Thyroid gland (tissue), 4 donors: Measurements from ENCODE around the gene MAML3. TPM values are rescaled to one million over a fixed set of nuclear protein-coding genes. Genes with fewer than 3 reads are reported as not detected.

ENCODE experiments used
- DNase-seq, 2 donors: peaks; one replicate each; pipeline ENCODE4 v3.0.0-alpha.2; 2019
- H3K27ac ChIP-seq, 3 donors: fragments of 200-600 bp; sonication (generic); 1 replicate in 2 of 3; 2 replicates in 1 of 3; pipeline ENCODE4 v1.5.1; 2016 to 2019; ENCODE audit warnings: mild to moderate bottlenecking in 1 of 3, moderate library complexity in 1 of 3
- H3K27me3 ChIP-seq: fragments of 200-600 bp; sonication (generic); one replicate; pipeline ENCODE4 v1.5.1; 2019
- H3K36me3 ChIP-seq, 2 donors: fragments of 200-600 bp; sonication (generic); one replicate each; pipeline ENCODE4 v1.5.1; 2016 to 2019
- H3K4me1 ChIP-seq, 2 donors: fragments of 200-600 bp; sonication (generic); one replicate each; pipeline ENCODE4 v1.5.1; 2017 to 2019
- H3K4me3 ChIP-seq, 3 donors: fragments of 200-600 bp; sonication (generic); replicated peaks in 1 of 3; 1 replicate in 2 of 3; 2 replicates in 1 of 3; pipeline ENCODE4 v1.5.1; 2016; ENCODE audit warnings: mild to moderate bottlenecking in 1 of 3
- H3K9me3 ChIP-seq: fragments of 200-600 bp; sonication (generic); one replicate; pipeline ENCODE4 v1.5.1; 2017
- POLR2A ChIP-seq, 2 donors: fragments of 450-650 bp; IDR thresholded peaks; one replicate each; pipeline ENCODE4 v1.6.1; 2017; ENCODE audit warnings: antibody characterized with exemption in 2 of 2, mild to moderate bottlenecking in 2 of 2, moderate library complexity in 1 of 2
- WGBS, 2 donors: methylation state at CpG; one replicate each; pipeline ENCODE4 v1.1.5; 2017; 5-methylcytosine and 5-hydroxymethylcytosine counted together
- intact Hi-C: fragments of 100-400 bp; cut with DNase I; formaldehyde crosslinking; loops from one replicate; pipeline ENCODE4 v1.15.1; 2023
- total RNA-seq, 4 donors: library from RNA; depleted of rRNA; stranded (reverse); fragments of >200 nt; gene quantifications; one replicate each; pipeline ENCODE4 v1.2.3, GENCODE V29; 2016
- TF ChIP-seq, protein P1 (sequence below), 6 experiments: fragments of 200-600 bp in 3 of 6; fragments of 450-650 bp in 3 of 6; sonication (generic) in 3 of 6; IDR thresholded peaks; one replicate each; pipeline ENCODE4 v1.5.1; 2016 to 2019; ENCODE audit warnings: antibody characterized with exemption in 6 of 6, mild to moderate bottlenecking in 2 of 6, inconsistent platforms in 1 of 6, moderate library complexity in 1 of 6

Gene MAML3
- 10 to 100 TPM in 2 of 4 donors, 1 to 10 TPM in 2; 5.7 to 14.1 (median 11.4) TPM for total RNA-seq

DNA sequence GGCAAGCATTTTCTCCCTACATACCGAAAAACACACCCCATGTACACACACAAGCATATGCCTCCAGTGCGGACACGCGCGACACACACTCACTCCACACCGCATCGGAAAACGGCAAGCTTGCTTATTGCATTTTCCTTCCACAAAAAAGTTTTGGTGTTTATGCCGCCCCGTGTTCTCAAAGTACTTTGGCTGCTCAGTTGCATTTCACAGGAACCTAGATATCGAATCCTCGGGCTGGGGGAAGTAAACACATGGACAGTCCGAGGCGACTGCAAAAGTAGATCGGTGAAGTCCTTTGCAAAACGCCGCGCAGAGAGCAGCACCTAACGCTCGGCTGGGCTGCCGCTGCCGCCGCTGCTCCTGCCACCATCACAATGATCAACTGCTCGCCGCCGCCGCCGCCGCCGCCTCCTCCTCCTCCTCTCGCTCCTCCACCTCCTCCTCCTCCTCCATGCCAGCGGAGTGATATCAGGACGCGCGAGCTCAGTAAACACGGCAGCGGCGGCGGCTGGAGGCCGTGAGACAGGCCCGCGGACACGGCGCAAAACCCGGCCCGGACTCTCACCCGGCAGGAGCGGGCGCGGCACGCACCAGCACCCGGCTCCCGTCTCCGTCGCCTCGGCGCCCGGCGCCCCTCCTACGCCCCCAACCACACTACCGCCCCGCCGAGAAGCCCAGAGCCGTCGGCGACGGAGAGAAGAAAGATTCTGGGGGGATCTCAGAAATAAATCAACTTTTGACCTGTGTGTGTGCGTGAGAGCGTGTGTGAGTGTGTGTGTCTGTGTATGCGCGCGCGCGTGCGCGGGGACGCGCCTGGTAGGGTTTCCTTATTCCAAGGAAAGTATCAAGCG lies at the start of gene MAML3:
Gene MAML3 (minus strand): TSS at position 467 of the 854 bp plus-strand sequence. CDS start 857 bp downstream, outside the sequence.
- peak within 1 kb of the TSS; percentile 98 to 100 (median 98) for H3K27ac ChIP-seq
- no peaks in the 10 kb centered on the region for H3K9me3 ChIP-seq
- H3K4me3 ChIP-seq: peak within 1 kb of the TSS; percentile 85 to 91 (median 89)
- peak; percentile 95 to 97 for DNase-seq
- 1% methylated on average over 64 to 68 of the region's 79 CpGs for WGBS, 2 donors
- TF ChIP-seq, protein P1, sequence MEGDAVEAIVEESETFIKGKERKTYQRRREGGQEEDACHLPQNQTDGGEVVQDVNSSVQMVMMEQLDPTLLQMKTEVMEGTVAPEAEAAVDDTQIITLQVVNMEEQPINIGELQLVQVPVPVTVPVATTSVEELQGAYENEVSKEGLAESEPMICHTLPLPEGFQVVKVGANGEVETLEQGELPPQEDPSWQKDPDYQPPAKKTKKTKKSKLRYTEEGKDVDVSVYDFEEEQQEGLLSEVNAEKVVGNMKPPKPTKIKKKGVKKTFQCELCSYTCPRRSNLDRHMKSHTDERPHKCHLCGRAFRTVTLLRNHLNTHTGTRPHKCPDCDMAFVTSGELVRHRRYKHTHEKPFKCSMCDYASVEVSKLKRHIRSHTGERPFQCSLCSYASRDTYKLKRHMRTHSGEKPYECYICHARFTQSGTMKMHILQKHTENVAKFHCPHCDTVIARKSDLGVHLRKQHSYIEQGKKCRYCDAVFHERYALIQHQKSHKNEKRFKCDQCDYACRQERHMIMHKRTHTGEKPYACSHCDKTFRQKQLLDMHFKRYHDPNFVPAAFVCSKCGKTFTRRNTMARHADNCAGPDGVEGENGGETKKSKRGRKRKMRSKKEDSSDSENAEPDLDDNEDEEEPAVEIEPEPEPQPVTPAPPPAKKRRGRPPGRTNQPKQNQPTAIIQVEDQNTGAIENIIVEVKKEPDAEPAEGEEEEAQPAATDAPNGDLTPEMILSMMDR (IDR thresholded peaks at IDR 0.05): peak in 1 of 6 experiments; percentile 2
- TF ChIP-seq POLR2A (IDR thresholded peaks at IDR 0.05): peak; percentile 52 to 95
- H3K27me3 ChIP-seq: no peaks in the 10 kb centered on the region
- H3K36me3 ChIP-seq: no peaks in the 10 kb centered on the region
- intact Hi-C loops: loop anchor here (2.0 to 10.0 kb wide), 3 partner anchors 99 to 417 kb away; partner anchors contain the start of gene SCOC
- peaks cover 0 to 3% of the 10 kb centered on the region in 2 donors for H3K4me1 ChIP-seq

DNA sequence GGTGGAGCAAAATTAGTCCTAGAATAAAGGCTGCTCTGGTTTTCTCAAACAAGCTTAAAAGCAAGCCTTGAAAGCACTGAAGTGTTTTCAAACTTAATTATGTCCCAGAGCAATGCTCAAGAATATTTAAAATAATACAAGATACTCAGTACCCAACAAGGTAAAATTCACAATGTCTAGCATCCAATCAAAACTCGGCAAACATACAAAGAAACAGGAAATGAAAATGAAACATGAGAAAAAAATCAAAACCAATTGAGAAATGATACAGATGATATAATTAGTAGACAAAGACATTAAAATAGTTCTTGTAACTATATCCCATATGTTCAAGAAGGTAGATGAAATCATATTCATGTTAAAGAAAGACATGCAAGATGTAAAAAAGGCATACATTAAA lies 45.0 kb upstream of the MAML3 start:
- H3K4me1 ChIP-seq: peaks cover 0 to 4% of the 10 kb centered on the region in 2 donors
- no peak for DNase-seq
- intact Hi-C loops: no loop called here
- no peaks in the 10 kb centered on the region for H3K27me3 ChIP-seq
- 85 to 87% methylated on average over 1 of the region's 1 CpG for WGBS, 2 donors
- no peak overlapping the region for H3K4me3 ChIP-seq
- peak overlapping the region in 2 of 3 donors; percentile 45 to 60 for H3K27ac ChIP-seq
- H3K36me3 ChIP-seq: no peaks in the 10 kb centered on the region
- no peaks in the 10 kb centered on the region for H3K9me3 ChIP-seq
- TF ChIP-seq, protein P1 (IDR thresholded peaks at IDR 0.05): no peak
- TF ChIP-seq POLR2A (IDR thresholded peaks at IDR 0.05): no peak

DNA sequence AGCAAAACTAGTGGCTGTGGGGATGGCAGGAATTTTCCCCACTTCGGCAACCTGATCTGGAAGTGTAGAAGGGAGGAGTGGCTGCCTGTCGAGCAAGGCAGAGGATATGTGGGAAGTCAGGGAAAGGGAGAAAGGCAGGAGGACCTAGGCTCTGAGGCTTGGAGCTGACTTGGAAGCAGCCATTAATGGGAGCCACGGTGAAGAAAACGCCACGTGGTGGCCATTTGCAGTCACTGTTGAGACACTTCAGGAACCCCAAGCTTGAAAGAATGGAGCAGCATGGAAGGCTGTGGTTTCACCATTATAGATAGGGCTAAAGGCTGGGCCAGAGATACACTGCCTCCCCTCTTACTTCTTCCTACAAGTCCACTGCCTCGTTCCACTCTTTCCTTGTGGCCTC lies 41.8 kb upstream of the MAML3 start:
- no peaks in the 10 kb centered on the region for H3K9me3 ChIP-seq
- DNase-seq: no peak
- 81 to 84% methylated on average over 6 of the region's 6 CpGs for WGBS, 2 donors
- H3K27ac ChIP-seq: no peak overlapping the region
- H3K27me3 ChIP-seq: no peaks in the 10 kb centered on the region
- TF ChIP-seq, protein P1 (IDR thresholded peaks at IDR 0.05): no peak
- TF ChIP-seq POLR2A (IDR thresholded peaks at IDR 0.05): no peak
- H3K4me1 ChIP-seq: peaks cover 0 to 4% of the 10 kb centered on the region in 2 donors
- no peaks in the 10 kb centered on the region for H3K36me3 ChIP-seq
- intact Hi-C loops: no loop called here
- no peak overlapping the region for H3K4me3 ChIP-seq

DNA sequence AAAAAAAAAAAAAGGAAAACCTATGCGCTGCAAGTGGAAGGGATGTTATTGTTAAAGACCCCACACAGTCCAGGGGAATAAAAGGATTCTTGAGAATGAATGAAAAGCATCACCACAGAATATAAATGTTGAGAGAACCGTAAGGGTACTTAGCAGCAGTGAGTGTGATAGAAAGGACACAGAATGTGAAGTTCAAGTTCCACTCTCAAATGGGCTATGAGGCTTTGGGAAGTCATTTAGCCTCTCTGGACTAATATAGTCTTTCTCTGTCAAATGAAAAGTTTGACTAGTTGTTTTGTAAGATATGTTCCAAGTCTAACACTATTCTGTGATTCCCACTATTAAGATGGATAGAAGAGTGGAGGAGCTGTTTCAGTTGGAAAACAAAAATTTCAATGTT lies 35.8 kb upstream of the MAML3 start:
- Histone ChIP-seq H3K27me3 (no peaks in the 10 kb centered on the region), H3K4me3 (no peak overlapping the region), H3K4me1 (peaks cover 9 to 26% of the 10 kb centered on the region in 2 donors), H3K9me3 (no peaks in the 10 kb centered on the region), H3K36me3 (no peaks in the 10 kb centered on the region), H3K27ac (peak overlapping the region in 1 of 3 donors; percentile 36)
- DNase-seq: no peak
- TF ChIP-seq, protein P1 (IDR thresholded peaks at IDR 0.05): no peak
- no peak for TF ChIP-seq POLR2A (IDR thresholded peaks at IDR 0.05)
- intact Hi-C loops: no loop called here
- 77 to 88% methylated on average over 2 of the region's 2 CpGs for WGBS, 2 donors

DNA sequence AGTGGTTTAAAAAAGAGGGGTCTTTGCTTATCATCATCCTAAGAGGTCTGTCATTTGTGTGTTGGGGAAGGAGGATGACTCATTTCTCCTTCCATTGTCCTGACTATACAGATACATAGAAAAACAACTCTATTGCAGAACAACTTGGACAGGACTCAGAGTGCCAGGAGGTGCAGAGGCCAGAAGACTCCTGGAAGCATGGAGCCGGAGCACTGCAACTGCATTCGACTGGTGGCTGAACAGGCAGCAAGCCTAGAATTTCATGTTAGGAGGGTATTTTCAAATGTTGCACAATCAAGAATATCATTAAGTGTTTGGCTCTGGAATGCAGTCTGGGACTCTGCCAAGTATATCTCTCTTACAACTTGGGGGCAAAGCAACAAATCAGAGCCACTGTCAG lies 35.0 kb upstream of the MAML3 start:
- H3K27ac ChIP-seq: peak overlapping the region; percentile 35 to 56 (median 38)
- H3K4me3 ChIP-seq: no peak overlapping the region
- no peaks in the 10 kb centered on the region for H3K27me3 ChIP-seq
- peaks cover 9 to 26% of the 10 kb centered on the region in 2 donors for H3K4me1 ChIP-seq
- peak; percentile 89 to 91 for DNase-seq
- H3K9me3 ChIP-seq: no peaks in the 10 kb centered on the region
- no peaks in the 10 kb centered on the region for H3K36me3 ChIP-seq
- 17 to 22% methylated on average over 2 of the region's 2 CpGs for WGBS, 2 donors
- TF ChIP-seq, protein P1 (IDR thresholded peaks at IDR 0.05): peak in 1 of 6 experiments; percentile 14
- no peak for TF ChIP-seq POLR2A (IDR thresholded peaks at IDR 0.05)
- intact Hi-C loops: no loop called here
